Iris pigment epithelial cell (primary cell): Measurements from ENCODE around the gene PAX2.
"Not testable (repeated sequence)": the region's sequence is repeated elsewhere in the genome, so short reads cannot be mapped to it uniquely, and the experiment has no call there.

Experiments
- DNase-seq: peaks from one replicate; pipeline ENCODE4 v3.0.0-alpha.2; 2011; ENCODE audit warnings: low read depth

The PAX2 gene

GRCh38 chr10:100744987-100745881 is at the start of gene PAX2:
PAX2 (plus strand) TSS chr10:100745582; CDS start chr10:100746261, 679 bp downstream.
- no peak for DNase-seq

GRCh38 chr10:100696477-100696901 is 48.9 kb upstream of the PAX2 start:
- DNase-seq: no peak

- peak; percentile 88 for DNase-seq
These were observed 48.3 kb upstream of the PAX2 start for GRCh38 chr10:100697070-100697469.

- no peak for DNase-seq
These were observed 47.8 kb upstream of the PAX2 start for GRCh38 chr10:100697631-100698030.

GRCh38 chr10:100701704-100702103 is 43.7 kb upstream of the PAX2 start:
- DNase-seq: not testable (repeated sequence)

GRCh38 chr10:100705139-100705538 is 40.2 kb upstream of the PAX2 start:
- no peak for DNase-seq

GRCh38 chr10:100707261-100707848 is 38.0 kb upstream of the PAX2 start:
- DNase-seq: no peak

GRCh38 chr10:100709146-100710082 is 36.0 kb upstream of the PAX2 start:
- no peak for DNase-seq

GRCh38 chr10:100710151-100710871 is 35.1 kb upstream of the PAX2 start:
- DNase-seq: no peak

- no peak for DNase-seq
These were observed 32.1 kb upstream of the PAX2 start for GRCh38 chr10:100713049-100713858.

- no peak for DNase-seq
These were observed 31.4 kb upstream of the PAX2 start for GRCh38 chr10:100713859-100714565.

- no peak for DNase-seq
These were observed 30.8 kb upstream of the PAX2 start for GRCh38 chr10:100714566-100714950.

- no peak for DNase-seq
These were observed 30.3 kb upstream of the PAX2 start for GRCh38 chr10:100715101-100715444.

- DNase-seq: no peak
These were observed 29.7 kb upstream of the PAX2 start for GRCh38 chr10:100715445-100716385.

- no peak for DNase-seq
These were observed 28.2 kb upstream of the PAX2 start for GRCh38 chr10:100717166-100717565.

GRCh38 chr10:100718197-100718742 is 27.1 kb upstream of the PAX2 start:
- DNase-seq: no peak

GRCh38 chr10:100723180-100723579 is 22.2 kb upstream of the PAX2 start:
- DNase-seq: no peak

GRCh38 chr10:100723770-100724530 is 21.4 kb upstream of the PAX2 start:
- no peak for DNase-seq
